ENCODE results near the gene GSTT2B. TPM values are rescaled to one million over a fixed set of nuclear protein-coding genes. Genes with fewer than 3 reads are reported as not detected.
"Not testable (repeated sequence)": the region's sequence is repeated elsewhere in the genome, so short reads cannot be mapped to it uniquely, and the experiment has no call there.

Gene GSTT2B
- total RNA-seq, 1 donor from 2014 or later = 2.1 TPM

GRCh38 chr22:23909296-23909898 is 51.6 kb downstream of the GSTT2B start:
- H3K4me3 ChIP-seq (ENCODE audit: low read depth, low read length) = no peak overlapping the region
- TF ChIP-seq CTCF (conservative IDR thresholded peaks at IDR 0.05; ENCODE audit: low read depth, low read length) = no peak
- DNase-seq (ENCODE audit: low read depth) = no peak

GRCh38 chr22:23908587-23909205 is 52.3 kb downstream of the GSTT2B start:
- TF ChIP-seq CTCF (conservative IDR thresholded peaks at IDR 0.05; ENCODE audit: low read depth, low read length) = no peak
- DNase-seq (ENCODE audit: low read depth) = no peak
- no peak overlapping the region for H3K4me3 ChIP-seq (ENCODE audit: low read depth, low read length)

DNA sequence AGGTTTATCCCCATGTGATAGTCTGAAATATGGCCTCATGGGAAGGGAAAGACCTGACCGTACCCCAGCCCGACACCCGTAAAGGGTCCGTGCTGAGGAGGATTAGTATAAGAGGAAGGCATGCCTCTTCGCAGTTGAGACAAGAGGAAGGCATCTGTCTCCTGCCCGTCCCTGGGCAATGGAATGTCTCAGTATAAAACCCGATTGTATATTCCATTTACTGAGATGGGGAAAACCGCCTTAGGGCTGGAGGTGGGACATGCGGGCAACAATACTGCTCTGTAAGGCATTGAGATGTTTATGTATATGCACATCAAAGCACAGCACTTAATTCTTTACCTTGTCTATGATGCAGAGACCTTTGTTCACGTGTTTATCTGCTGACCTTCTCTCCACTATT is 53.6 kb downstream of the GSTT2B start:
- not testable (repeated sequence) for H3K4me3 ChIP-seq (ENCODE audit: low read depth, low read length)

More for the DNA sequence above, 53.6 kb downstream of the GSTT2B start:
- not testable (repeated sequence) for DNase-seq (ENCODE audit: low read depth)

Other genes starting within 250 kb of the GSTT2B start
- gene ZNF70, start 210.1 kb downstream of the GSTT2B start, total RNA-seq = 2.2 and 2.5 TPM in 2 replicates
- not detected in 2 replicates for gene VPREB3, start 206.8 kb downstream of the GSTT2B start, total RNA-seq
- 0.36 and 2.1 TPM in 2 replicates for gene C22orf15, start 198.2 kb downstream of the GSTT2B start, total RNA-seq
- 5.7 and 37.1 TPM in 2 replicates for gene CHCHD10, start 193.2 kb downstream of the GSTT2B start, total RNA-seq
- gene MMP11, start 188.3 kb downstream of the GSTT2B start, total RNA-seq = 11.4 and 22.3 TPM in 2 replicates
- gene SMARCB1, start 174.2 kb downstream of the GSTT2B start, total RNA-seq = 150 and 173 TPM in 2 replicates
- gene DERL3, start 122.2 kb downstream of the GSTT2B start, total RNA-seq = 0.12 and 2.3 TPM in 2 replicates
- gene SLC2A11, start 103.3 kb downstream of the GSTT2B start, total RNA-seq = 13.1 and 14.3 TPM in 2 replicates
- gene MIF, start 66.8 kb downstream of the GSTT2B start, total RNA-seq = 901 and 1,073 TPM in 2 replicates
- gene DDTL, start 5.7 kb upstream of the GSTT2B start, total RNA-seq = 2.1 TPM in 1 of 2 replicates, not detected in the other
- 138 and 163 TPM in 2 replicates for gene DDT, start 13.2 kb upstream of the GSTT2B start, total RNA-seq
- gene GSTT2, start 18.9 kb upstream of the GSTT2B start, total RNA-seq = 1.6 TPM in 1 of 2 replicates, not detected in the other
- not detected in 2 replicates for gene GSTT4, start 44.3 kb upstream of the GSTT2B start, total RNA-seq
- 21.8 and 34.0 TPM in 2 replicates for gene CABIN1, start 50.1 kb upstream of the GSTT2B start, total RNA-seq
- gene SUSD2, start 220.3 kb upstream of the GSTT2B start, total RNA-seq = 0.06 and 0.07 TPM in 2 replicates

Data from epithelial cell of proximal tubule (primary cell).